Measurements from ENCODE around the gene RAB9A.
"Not testable (repeated sequence)": the region's sequence is repeated elsewhere in the genome, so short reads cannot be mapped to it uniquely, and the experiment has no call there.

Gene RAB9A

DNA sequence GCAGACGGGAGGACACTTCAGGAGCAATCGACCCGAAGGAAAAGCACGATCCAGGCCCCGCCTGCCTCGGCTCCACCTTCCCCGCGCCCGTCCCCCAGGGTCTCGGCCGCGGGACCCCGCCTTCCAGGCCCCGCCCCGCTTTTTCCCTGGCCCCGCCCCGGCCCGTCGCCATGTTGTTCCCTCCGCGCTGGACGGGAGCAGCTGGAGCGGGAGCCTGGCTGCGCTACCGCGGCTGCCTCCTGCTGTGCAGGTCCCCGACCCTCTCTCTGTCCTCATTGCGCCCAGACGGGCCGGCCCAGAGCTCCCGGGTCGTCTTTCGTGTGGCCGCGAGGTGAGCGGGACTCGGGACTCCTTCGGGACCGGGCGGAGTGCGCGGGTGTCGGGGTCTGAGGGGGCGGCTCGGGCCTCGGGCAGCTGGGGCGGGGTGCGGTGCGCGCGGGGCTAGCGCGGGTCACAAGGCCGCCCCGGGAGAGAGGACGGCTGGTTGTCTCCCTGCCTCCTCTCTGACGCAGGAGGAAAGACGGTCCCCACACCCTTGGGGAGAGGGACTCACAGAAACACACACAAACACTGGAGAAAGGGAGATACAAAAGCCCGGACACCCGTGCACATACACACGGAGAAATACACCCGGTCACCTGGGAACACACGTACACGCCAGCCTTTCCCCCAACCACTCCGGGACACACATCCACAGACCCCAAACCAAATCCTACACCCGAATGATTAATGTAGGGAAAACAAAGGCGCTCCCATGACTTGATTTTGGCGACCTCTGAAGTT lies at the start of gene RAB9A:
Gene RAB9A (plus strand): TSS at position 171 of the 783 bp plus-strand sequence. CDS start 19,619 bp downstream, outside the sequence.
- peak; percentile 42 for DNase-seq

- DNase-seq = not testable (repeated sequence)
Measured at GRCh38 chrX:13641684-13642083, 47.2 kb upstream of the RAB9A start.

DNA sequence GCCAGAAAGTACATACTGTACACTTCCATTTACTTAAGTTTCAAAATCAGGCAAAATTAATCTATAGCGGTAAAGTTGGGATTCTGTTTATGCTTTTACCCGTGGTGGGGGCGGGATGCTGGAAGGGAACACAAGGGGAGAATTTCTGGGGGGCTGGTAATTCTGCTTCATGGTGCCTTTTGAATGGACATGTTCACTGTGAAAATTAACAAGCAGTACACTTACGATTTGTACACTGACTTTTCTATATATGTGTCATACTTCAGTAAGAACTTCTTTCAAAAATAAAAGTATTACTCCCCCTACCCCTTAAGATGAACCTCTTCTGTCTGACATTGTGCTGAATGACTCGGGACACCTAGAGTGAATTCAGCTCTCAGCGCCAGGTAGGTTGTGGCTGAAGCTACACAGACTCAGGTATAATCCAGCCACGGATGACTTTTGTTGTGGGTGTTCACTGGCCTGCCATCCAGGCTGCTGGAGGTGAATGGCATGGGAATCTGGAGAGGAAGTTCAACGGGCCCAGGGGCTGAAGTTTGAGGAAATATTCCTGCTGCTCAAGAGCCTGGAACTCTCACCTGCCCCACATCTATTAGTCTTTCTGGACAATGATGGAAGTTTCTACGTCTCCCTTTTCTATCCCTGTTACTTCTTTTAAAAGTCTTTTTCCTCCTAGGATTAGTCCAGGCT lies 43.3 kb upstream of the RAB9A start:
- DNase-seq = no peak

GRCh38 chrX:13646154-13646549 lies 42.8 kb upstream of the RAB9A start:
- DNase-seq = no peak

DNA sequence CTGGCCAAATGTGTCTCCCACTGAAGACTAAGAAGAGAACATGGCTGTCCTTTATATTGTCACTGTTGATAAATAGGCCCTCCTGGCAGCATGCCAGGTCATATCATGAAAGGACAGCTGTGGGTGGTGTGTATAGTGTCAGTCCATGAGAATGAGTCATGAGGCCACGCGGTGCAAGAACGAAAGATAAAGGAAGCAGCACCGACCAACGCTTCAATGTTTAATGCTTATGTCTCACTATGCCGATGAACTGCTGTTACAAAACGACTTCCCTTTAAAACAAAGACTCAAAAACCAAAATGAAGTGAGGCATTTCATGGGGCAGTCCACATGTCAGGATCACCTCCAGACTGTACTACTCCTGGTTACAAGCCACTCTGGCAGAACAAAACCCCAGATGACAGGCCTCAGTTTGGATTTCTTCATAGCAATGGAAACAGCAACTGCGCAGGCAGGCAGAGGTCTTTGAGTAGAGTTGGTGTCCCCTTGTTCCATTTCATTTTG lies 41.2 kb upstream of the RAB9A start:
- peak; percentile 46 for DNase-seq

DNA sequence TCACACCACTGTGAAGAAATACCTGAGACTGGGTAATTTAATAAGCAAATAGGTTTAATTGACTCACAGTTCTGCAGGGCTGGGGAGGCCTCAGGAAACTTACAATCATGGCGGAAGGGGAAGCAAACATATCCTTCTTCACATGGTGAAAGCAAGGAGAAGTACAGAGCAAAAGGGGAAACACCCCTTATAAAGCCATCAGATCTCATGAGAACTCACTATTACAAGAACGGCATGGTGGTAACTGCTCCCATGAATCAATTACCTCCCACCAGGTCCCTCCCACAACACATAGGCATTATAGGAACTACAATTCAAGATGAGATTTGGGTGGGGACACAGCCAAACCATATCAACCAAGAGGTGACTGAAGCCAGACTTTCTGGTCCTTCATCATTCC lies 40.6 kb upstream of the RAB9A start:
- DNase-seq = peak; percentile 14

DNA sequence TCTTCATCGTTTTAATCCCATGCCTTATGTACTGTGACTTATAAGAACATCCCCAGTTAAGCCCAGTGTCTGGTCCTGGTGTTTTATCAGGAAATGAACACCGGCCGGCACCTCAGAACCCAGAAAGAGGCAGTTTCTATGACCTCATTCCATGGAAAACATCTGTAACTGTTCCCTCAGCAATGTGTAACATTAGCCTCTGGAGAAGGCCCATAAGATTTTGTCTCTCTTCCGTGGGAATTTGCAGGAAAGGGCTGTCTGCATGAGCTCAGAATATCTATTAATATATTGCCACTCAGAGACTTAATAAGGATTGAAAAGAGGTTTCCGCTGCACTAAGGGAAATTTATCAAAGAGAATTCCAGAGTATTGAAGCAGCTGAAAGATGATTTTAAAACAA lies 39.1 kb upstream of the RAB9A start:
- no peak for DNase-seq

DNA sequence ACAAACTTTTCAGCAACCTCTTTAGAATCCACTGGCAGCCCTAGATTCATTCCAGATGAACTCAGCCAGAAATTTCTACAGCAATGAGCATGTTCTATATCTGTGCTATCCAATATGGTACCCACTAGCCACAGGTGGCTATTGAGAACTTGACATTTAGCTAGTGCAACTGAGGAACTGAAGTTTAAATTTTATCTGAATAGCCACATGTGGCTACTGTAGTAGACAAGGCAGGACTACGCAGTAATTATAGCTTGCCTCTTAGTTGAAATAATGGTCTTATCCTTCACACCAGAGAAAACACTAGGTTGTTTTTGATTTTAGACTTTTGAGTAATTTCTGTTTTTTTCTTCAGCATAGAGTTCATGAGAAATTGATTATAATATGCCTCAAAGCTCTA lies 38.6 kb upstream of the RAB9A start:
- DNase-seq = no peak

GRCh38 chrX:13651150-13651549 lies 37.8 kb upstream of the RAB9A start:
- no peak for DNase-seq

- no peak for DNase-seq
Measured at GRCh38 chrX:13652287-13652793, 36.6 kb upstream of the RAB9A start.

DNA sequence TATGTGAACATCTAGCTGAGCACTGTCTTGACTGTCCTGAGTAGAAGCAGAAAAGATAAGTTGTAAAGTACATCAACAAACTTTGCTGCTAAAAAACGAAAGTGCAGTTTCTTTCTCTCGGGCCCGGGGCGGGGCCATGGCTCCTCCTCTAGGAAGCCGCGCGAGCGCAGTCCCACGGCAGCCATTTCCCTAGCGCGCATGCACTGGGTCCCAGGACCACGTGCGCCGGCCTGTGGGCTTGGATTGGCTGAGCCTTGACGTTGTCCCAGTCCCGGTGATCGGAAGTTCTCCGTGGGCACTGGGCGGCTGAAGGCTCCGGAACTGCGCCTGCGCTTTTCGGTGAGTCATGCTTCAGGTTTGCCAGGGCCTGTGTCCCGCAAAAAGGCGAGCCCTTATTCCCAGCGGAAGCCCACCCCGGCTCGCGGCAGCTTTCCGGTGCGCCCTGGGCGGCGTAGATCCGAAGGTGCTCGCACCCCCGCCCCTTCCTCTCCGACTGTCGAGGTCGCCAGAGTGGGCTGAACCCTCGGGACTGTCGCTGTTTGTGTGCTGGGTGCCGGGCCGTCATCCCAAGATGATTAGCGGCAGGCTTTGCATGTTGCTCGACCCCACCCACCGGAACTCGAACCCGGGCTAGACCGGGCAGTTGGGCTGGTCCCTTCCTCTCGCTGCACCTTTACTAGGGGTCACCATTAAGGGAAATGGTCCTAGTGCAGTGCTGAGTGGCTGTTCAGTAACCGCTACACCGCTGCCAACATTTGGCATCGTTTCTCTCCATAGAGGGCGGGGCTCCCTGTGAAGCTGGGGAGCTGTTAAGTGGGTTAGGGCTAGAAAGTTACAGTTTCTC lies 35.9 kb upstream of the RAB9A start, which contains the start of gene TCEANC:
Gene TCEANC (plus strand): TSS at position 292 of the 844 bp plus-strand sequence. CDS start 9,368 bp downstream, outside the sequence.
- DNase-seq = peak; percentile 77

DNA sequence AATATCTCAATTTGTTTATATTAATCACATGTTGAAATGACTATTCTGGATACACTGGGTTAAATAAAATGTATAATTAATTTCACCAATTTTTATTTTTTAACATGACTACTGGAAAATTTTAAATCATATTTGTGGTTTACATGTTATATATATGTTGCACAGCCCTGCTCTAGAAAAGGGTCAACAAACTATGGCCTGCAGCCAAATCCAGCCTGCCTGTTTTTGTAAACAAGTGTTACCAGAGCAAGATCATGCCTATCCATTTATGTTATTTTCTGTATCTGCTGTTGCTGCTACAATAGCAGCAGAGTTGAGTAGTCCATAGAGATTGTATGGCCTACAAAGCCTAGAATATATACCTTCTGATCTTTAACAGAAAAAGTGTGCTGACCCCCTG lies 34.8 kb upstream of the RAB9A start:
- no peak for DNase-seq

- no peak for DNase-seq
Measured at GRCh38 chrX:13655674-13656073, 33.3 kb upstream of the RAB9A start.

- peak; percentile 27 for DNase-seq
Measured at GRCh38 chrX:13658602-13659001, 30.3 kb upstream of the RAB9A start.

DNA sequence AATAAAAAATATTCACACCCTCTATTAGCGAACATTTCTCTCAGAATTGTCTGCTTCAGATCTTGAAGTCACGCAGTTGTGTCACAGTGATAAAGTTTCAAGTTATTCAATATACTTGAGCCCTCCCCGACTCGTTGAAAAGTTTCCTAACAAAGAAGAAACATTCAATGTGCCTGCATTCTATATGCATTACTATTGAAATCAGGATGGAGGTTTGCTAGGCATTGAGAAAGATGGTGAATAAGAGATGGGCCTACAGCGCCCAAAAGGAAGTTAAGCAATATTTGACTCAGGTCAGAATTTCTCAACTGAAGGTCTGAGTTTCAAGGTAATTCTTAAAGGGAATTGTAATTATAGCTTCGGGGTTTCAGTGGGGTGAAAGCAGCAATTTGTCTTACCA lies 29.9 kb upstream of the RAB9A start:
- DNase-seq = peak; percentile 52

DNA sequence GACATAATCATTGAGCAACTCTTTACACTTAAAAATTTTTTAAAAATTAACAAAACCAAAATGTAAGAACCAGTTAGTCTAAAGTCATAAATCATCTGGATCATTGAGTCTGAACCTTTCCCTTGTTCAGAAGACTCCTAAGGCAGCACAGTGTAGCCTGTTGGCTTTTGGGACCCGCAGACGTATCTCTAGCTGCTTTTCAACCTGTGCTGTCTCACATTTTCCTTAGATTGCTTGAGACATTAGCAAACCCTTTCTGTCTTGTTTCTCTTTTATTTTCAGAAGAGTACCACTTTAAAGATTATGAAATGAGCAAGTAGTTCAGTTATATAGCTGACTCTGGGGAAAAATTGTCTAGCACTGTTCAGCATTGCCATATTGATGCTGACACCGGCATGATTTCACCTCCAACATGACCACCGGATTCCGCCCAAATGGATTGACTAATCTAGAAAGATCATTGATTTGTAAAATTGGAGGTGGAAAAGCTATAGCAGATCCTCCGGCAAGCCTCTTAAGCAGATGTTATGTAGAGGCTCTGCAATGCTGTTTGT lies 27.1 kb upstream of the RAB9A start:
- DNase-seq = no peak

- DNase-seq = no peak
Measured at GRCh38 chrX:13662355-13662791, 26.6 kb upstream of the RAB9A start.

- no peak for DNase-seq
Measured at GRCh38 chrX:13664020-13664419, 24.9 kb upstream of the RAB9A start.

DNA sequence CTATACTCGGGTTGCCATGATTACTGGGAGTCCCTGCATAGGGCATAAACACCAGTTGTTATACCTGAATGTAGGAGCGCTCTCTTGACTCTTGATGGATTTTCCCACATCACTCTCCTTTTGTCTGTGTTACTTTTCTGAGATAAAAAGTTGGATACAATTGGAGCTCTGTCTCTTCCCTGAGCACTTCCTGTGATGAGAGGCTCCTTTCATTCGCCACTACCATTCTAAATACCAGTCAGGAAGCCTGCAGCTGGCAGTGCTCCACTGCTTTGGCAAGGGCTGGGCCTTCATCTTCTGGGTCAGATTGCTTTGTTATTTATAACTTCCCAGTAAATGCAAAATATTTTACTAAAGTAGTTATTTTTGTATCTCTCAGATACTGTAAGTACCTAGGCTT lies 22.1 kb upstream of the RAB9A start:
- no peak for DNase-seq

- no peak for DNase-seq
Measured at GRCh38 chrX:13667919-13668318, 21.0 kb upstream of the RAB9A start.

GRCh38 chrX:13669246-13669737 lies 19.6 kb upstream of the RAB9A start:
- DNase-seq = peak; percentile 31

DNA sequence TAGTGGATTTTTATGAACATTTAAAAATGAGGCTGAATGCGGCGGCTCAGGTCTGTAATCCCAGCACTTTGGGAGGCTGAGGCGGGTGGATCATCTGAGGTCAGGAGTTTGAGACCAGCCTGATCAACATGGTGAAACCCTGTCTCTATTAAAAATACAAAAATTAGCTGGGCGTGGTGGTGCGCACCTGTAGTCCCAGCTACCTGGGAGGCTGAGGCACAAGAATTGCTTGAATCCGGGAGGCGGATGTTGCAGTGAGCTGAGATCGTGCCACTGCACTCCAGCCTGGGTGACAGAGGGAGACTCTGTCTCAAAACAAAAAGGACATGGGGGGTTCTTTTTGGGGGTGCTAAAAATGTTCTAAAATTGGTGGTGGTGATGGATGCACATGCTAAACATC lies 19.2 kb upstream of the RAB9A start:
- DNase-seq = not testable (repeated sequence)

All from GF-D8 (cell line).